Natural killer cell (primary cell): ENCODE data around the gene LRP1B. TPM values are rescaled to one million over a fixed set of nuclear protein-coding genes. Genes with fewer than 3 reads are reported as not detected.

Experiments
- ATAC-seq, 3 donors: fragments of 150-1000 bp in 2 of 3; fragments of 200-7000 bp in 1 of 3; cut with Tn5 transposase; 1 replicate in 1 of 3; 2 replicates in 2 of 3; pipeline ENCODE4 v1.10.0; 2021; ENCODE audit warnings: mild to moderate bottlenecking in 2 of 3, moderate library complexity in 2 of 3
- DNase-seq, 2 donors: peaks; one replicate each; pipeline versions ENCODE4 v3.0.0 to v3.0.0-alpha.2; 2013 to 2021; ENCODE audit warnings: mixed read lengths in 1 of 2
- H3K27ac ChIP-seq: one replicate; pipeline ENCODE4 v1.5.1; 2013; ENCODE audit warnings: mild to moderate bottlenecking, low read length
- H3K27me3 ChIP-seq: one replicate; pipeline ENCODE4 v1.6.1; 2013; ENCODE audit warnings: low read length; ENCODE audit not compliant: control insufficient read depth, insufficient read depth
- H3K36me3 ChIP-seq: one replicate; pipeline ENCODE4 v1.6.1; 2013; ENCODE audit warnings: low read length; ENCODE audit not compliant: control insufficient read depth, insufficient read depth
- H3K4me1 ChIP-seq: one replicate; pipeline ENCODE4 v1.6.1; 2013; ENCODE audit warnings: low read length; ENCODE audit not compliant: control insufficient read depth, insufficient read depth
- H3K4me3 ChIP-seq: one replicate; pipeline ENCODE4 v1.5.1; 2013; ENCODE audit warnings: low read length
- H3K9me3 ChIP-seq: one replicate; pipeline ENCODE4 v1.6.1; 2013; ENCODE audit warnings: low read length; ENCODE audit not compliant: control insufficient read depth, insufficient read depth
- H3K27ac Mint-ChIP-seq, 2 donors: one replicate each; pipeline ENCODE4 v1.8.0; 2022; ENCODE audit warnings: mild to moderate bottlenecking in 2 of 2, mixed read lengths in 2 of 2, moderate library complexity in 1 of 2
- H3K27me3 Mint-ChIP-seq, 2 donors: one replicate each; pipeline ENCODE4 v1.8.0; 2022; ENCODE audit warnings: low read depth in 2 of 2, mixed read lengths in 2 of 2
- H3K36me3 Mint-ChIP-seq: one replicate; pipeline ENCODE4 v1.8.0; 2022; ENCODE audit warnings: mixed read lengths
- H3K4me1 Mint-ChIP-seq, 2 donors: one replicate each; pipeline ENCODE4 v1.8.0; 2022; ENCODE audit warnings: mixed read lengths in 2 of 2
- H3K4me3 Mint-ChIP-seq: one replicate; pipeline ENCODE4 v1.8.0; 2022; ENCODE audit warnings: mild to moderate bottlenecking, moderate library complexity, mixed read lengths
- H3K9me3 Mint-ChIP-seq, 2 donors: one replicate each; pipeline ENCODE4 v1.8.0; 2022; ENCODE audit warnings: mixed read lengths in 2 of 2
- CTCF ChIP-seq: fragments of 200-600 bp; IDR thresholded peaks from one replicate; pipeline ENCODE4 v1.8.0; 2022; ENCODE audit warnings: antibody characterized with exemption
- WGBS: methylation state at CpG from one replicate; pipeline ENCODE4 v1.1.7; 2013; ENCODE audit warnings: missing lambda C conversion rate; ENCODE audit not compliant: insufficient coverage; 5-methylcytosine and 5-hydroxymethylcytosine counted together
- intact Hi-C: fragments of 100-400 bp; cut with micrococcal nuclease; formaldehyde crosslinking; loops from one replicate; pipeline ENCODE4 v1.14.2; 2022
- total RNA-seq, 4 donors: library from RNA; stranded (reverse); fragments of 120-200 nt in 1 of 4; gene quantifications; one replicate each; pipeline versions ENCODE4 v1.2.3 to v1.2.4, GENCODE V29; 2013 to 2022

Gene LRP1B
- total RNA-seq, 3 donors from 2014 or later (not counting 1 experiment from before 2014, with no cell fraction given): 0.05 TPM; not detected in 2

GRCh38 chr2:140185076-140185475 lies 1945.7 kb downstream of the LRP1B start:
- no peak for ATAC-seq
- Mint-ChIP-seq H3K9me3 (peaks cover 32 to 33% of the 10 kb centered on the region in 2 donors), H3K4me1 (no peaks in the 10 kb centered on the region), H3K36me3 (no peaks in the 10 kb centered on the region), H3K27ac (no peak overlapping the region), H3K27me3 (no peaks in the 10 kb centered on the region), H3K4me3 (no peak overlapping the region)
- Histone ChIP-seq H3K4me1 (no peaks in the 10 kb centered on the region), H3K36me3 (no peaks in the 10 kb centered on the region), H3K9me3 (peaks cover 4% of the 10 kb centered on the region), H3K27ac (no peak overlapping the region), H3K4me3 (no peak overlapping the region), H3K27me3 (no peaks in the 10 kb centered on the region)
- intact Hi-C loops: no loop called here
- DNase-seq: no peak
- no peak for TF ChIP-seq CTCF

- H3K27me3 ChIP-seq: no peaks in the 10 kb centered on the region
- no peak for TF ChIP-seq CTCF
- 69% methylated on average over 6 of the region's 6 CpGs for WGBS
- intact Hi-C loops: no loop called here
- H3K9me3 ChIP-seq: peaks cover 4% of the 10 kb centered on the region
- no peak overlapping the region for H3K27ac ChIP-seq
- no peak for DNase-seq
- Mint-ChIP-seq H3K27me3 (no peaks in the 10 kb centered on the region), H3K9me3 (peaks cover 29 to 32% of the 10 kb centered on the region in 2 donors), H3K36me3 (no peaks in the 10 kb centered on the region), H3K4me3 (no peak overlapping the region), H3K27ac (no peak overlapping the region), H3K4me1 (no peaks in the 10 kb centered on the region)
- no peak for ATAC-seq
- H3K4me3 ChIP-seq: no peak overlapping the region
- H3K36me3 ChIP-seq: no peaks in the 10 kb centered on the region
- no peaks in the 10 kb centered on the region for H3K4me1 ChIP-seq
These were observed 1947.6 kb downstream of the LRP1B start for GRCh38 chr2:140183056-140183765.
